Nephron (organoid): ENCODE measurements around the gene ELOVL1.

Experiments used
- H3K27ac Mint-ChIP-seq, 3 experiments: 2 replicates each; pipeline ENCODE4 v1.8.0; 2020; ENCODE audit warnings: mixed read lengths in 3 of 3, mild to moderate bottlenecking in 2 of 3, moderate library complexity in 1 of 3
- H3K27me3 Mint-ChIP-seq: 2 replicates; pipeline ENCODE4 v1.8.0; 2021; ENCODE audit warnings: low read depth, mild to moderate bottlenecking, moderate library complexity, mixed read lengths
- H3K36me3 Mint-ChIP-seq: 2 replicates; pipeline ENCODE4 v1.8.0; 2020; ENCODE audit warnings: low read depth, mixed read lengths
- H3K4me1 Mint-ChIP-seq: 2 replicates; pipeline ENCODE4 v1.8.0; 2020; ENCODE audit warnings: mixed read lengths
- H3K4me3 Mint-ChIP-seq, 3 experiments: 2 replicates each; pipeline ENCODE4 v1.8.0; 2020; ENCODE audit warnings: mild to moderate bottlenecking in 3 of 3, mixed read lengths in 3 of 3, moderate library complexity in 2 of 3
- H3K9me3 Mint-ChIP-seq: 2 replicates; pipeline ENCODE4 v1.8.0; 2020; ENCODE audit warnings: mixed read lengths
- TF ChIP-seq, protein P1 (sequence below), 3 experiments: fragments of 200-600 bp; sonication (generic); IDR thresholded peaks; one replicate each; pipeline ENCODE4 v1.5.0; 2021; ENCODE audit warnings: antibody characterized with exemption in 3 of 3; ENCODE audit not compliant: unreplicated experiment in 3 of 3

The ELOVL1 gene

GRCh38 chr1:43357251-43357650 is 10.6 kb downstream of the ELOVL1 start:
- Mint-ChIP-seq H3K4me3 (peak overlapping the region; percentile 7 to 58 (median 42)), H3K27ac (no peak overlapping the region), H3K36me3 (peaks cover 21% of the 10 kb centered on the region), H3K4me1 (peaks cover 39% of the 10 kb centered on the region), H3K9me3 (no peaks in the 10 kb centered on the region), H3K27me3 (no peaks in the 10 kb centered on the region)
- TF ChIP-seq, protein P1, sequence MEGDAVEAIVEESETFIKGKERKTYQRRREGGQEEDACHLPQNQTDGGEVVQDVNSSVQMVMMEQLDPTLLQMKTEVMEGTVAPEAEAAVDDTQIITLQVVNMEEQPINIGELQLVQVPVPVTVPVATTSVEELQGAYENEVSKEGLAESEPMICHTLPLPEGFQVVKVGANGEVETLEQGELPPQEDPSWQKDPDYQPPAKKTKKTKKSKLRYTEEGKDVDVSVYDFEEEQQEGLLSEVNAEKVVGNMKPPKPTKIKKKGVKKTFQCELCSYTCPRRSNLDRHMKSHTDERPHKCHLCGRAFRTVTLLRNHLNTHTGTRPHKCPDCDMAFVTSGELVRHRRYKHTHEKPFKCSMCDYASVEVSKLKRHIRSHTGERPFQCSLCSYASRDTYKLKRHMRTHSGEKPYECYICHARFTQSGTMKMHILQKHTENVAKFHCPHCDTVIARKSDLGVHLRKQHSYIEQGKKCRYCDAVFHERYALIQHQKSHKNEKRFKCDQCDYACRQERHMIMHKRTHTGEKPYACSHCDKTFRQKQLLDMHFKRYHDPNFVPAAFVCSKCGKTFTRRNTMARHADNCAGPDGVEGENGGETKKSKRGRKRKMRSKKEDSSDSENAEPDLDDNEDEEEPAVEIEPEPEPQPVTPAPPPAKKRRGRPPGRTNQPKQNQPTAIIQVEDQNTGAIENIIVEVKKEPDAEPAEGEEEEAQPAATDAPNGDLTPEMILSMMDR (IDR thresholded peaks at IDR 0.05; ENCODE audit: unreplicated experiment in 3 of 3), result no peak

DNA sequence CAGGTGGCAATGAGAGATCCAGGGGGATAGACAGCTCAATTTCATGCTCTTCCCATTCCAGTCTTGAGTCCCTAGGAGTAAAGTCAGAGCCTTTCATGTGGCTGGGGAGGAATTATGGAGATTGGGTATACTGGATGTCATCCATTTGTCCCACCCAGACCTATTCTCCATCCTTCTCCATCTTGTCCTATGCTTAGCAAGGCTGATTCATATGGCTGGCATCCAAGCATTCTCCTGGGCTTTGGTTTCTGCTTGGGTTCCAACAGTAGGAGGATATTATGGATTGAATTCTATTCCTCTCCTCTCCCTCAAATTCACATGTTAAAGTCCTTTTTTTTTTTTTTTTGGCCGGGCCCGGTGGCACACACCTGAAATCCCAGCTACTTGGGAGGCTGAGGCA is 12.9 kb downstream of the ELOVL1 start:
- Mint-ChIP-seq H3K4me1 (peaks cover 22% of the 10 kb centered on the region), H3K4me3 (no peak overlapping the region), H3K9me3 (no peaks in the 10 kb centered on the region), H3K27me3 (peaks cover 6% of the 10 kb centered on the region), H3K36me3 (peaks cover 3% of the 10 kb centered on the region), H3K27ac (no peak overlapping the region)
- TF ChIP-seq, protein P1 (IDR thresholded peaks at IDR 0.05; ENCODE audit: unreplicated experiment in 3 of 3), result no peak

GRCh38 chr1:43354471-43354870 is 13.3 kb downstream of the ELOVL1 start:
- TF ChIP-seq, protein P1 (IDR thresholded peaks at IDR 0.05; ENCODE audit: unreplicated experiment in 3 of 3), result no peak
- Mint-ChIP-seq H3K36me3 (no peaks in the 10 kb centered on the region), H3K9me3 (no peaks in the 10 kb centered on the region), H3K4me1 (peaks cover 22% of the 10 kb centered on the region), H3K4me3 (peak overlapping the region in 1 of 3 experiments; percentile 17), H3K27ac (no peak overlapping the region), H3K27me3 (peaks cover 9% of the 10 kb centered on the region)

- TF ChIP-seq, protein P1 (IDR thresholded peaks at IDR 0.05; ENCODE audit: unreplicated experiment in 3 of 3), result no peak
- Mint-ChIP-seq H3K4me3 (no peak overlapping the region), H3K4me1 (peaks cover 18% of the 10 kb centered on the region), H3K9me3 (no peaks in the 10 kb centered on the region), H3K27me3 (peaks cover 18% of the 10 kb centered on the region), H3K36me3 (no peaks in the 10 kb centered on the region), H3K27ac (peak overlapping the region in 2 of 3 experiments; percentile 24 to 32)
Observed at GRCh38 chr1:43352881-43353280, 14.9 kb downstream of the ELOVL1 start.

DNA sequence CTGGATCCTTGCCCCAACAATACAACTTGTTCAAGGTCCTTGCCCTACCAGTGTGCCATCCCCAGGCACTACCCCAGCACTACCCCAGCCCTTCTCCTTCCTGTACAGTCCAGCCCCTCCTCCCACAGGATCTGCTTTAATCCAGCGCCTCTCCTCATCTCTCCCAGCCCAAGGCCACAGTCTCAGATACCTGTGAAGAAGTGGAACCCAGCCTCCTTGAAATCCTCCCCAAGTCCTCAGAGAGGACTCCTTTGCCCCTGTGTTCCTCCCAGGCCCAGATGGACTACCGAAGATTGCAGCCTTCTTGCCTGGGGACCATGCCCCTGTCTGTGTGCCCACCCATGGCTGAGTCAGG is 15.5 kb downstream of the ELOVL1 start:
- Mint-ChIP-seq H3K27ac (peak overlapping the region in 2 of 3 experiments; percentile 24 to 32), H3K9me3 (no peaks in the 10 kb centered on the region), H3K27me3 (peaks cover 22% of the 10 kb centered on the region), H3K4me1 (peaks cover 17% of the 10 kb centered on the region), H3K36me3 (no peaks in the 10 kb centered on the region), H3K4me3 (no peak overlapping the region)
- TF ChIP-seq, protein P1 (IDR thresholded peaks at IDR 0.05; ENCODE audit: unreplicated experiment in 3 of 3), result no peak
